Esophagus squamous epithelium (tissue), 5 donors: ENCODE measurements around the gene MTCP1. TPM values are rescaled to one million over a fixed set of nuclear protein-coding genes. Genes with fewer than 3 reads are reported as not detected.

Experiments used
- DNase-seq: peaks from one replicate; lab custom pipeline; 2025; lab: John Stamatoyannopoulos, UW
- H3K27ac ChIP-seq, 4 donors: fragments of 200-600 bp; sonication (generic); one replicate each; pipeline ENCODE4 v1.5.1; 2016 to 2019; ENCODE audit warnings: mild to moderate bottlenecking in 1 of 4
- H3K27me3 ChIP-seq, 4 donors: fragments of 200-600 bp; sonication (generic); 1 replicate in 3 of 4; 2 replicates in 1 of 4; pipeline versions ENCODE4 v1.5.1 to v1.6.0; 2017 to 2021; ENCODE audit warnings: antibody characterized with exemption in 1 of 4
- H3K36me3 ChIP-seq, 3 donors: fragments of 200-600 bp; sonication (generic); one replicate each; pipeline ENCODE4 v1.5.1; 2016 to 2019
- H3K4me1 ChIP-seq, 3 donors: fragments of 200-600 bp; sonication (generic); one replicate each; pipeline ENCODE4 v1.5.1; 2017 to 2019
- H3K4me3 ChIP-seq, 4 donors: fragments of 200-600 bp; sonication (generic); 1 replicate in 3 of 4; 2 replicates in 1 of 4; pipeline ENCODE4 v1.5.1; 2016 to 2019; ENCODE audit warnings: mild to moderate bottlenecking in 2 of 4, moderate library complexity in 1 of 4
- H3K9me3 ChIP-seq, 3 donors: fragments of 200-600 bp; sonication (generic); one replicate each; pipeline ENCODE4 v1.5.1; 2016 to 2019
- CTCF ChIP-seq, 6 experiments: fragments of 450-650 bp in 4 of 6; fragments of 200-600 bp in 2 of 6; sonication (generic) in 2 of 6; IDR thresholded peaks; one replicate each; pipeline ENCODE4 v1.5.1; 2016 to 2019; ENCODE audit warnings: antibody characterized with exemption in 6 of 6, mild to moderate bottlenecking in 4 of 6, moderate library complexity in 4 of 6
- POLR2A ChIP-seq, 4 donors: fragments of 450-650 bp; IDR thresholded peaks; one replicate each; pipeline ENCODE4 v1.6.1; 2017; ENCODE audit warnings: antibody characterized with exemption in 4 of 4, mild to moderate bottlenecking in 4 of 4, moderate library complexity in 3 of 4
- WGBS, 2 donors: methylation state at CpG; one replicate each; pipeline ENCODE4 v1.1.5; 2018; 5-methylcytosine and 5-hydroxymethylcytosine counted together
- intact Hi-C: fragments of 100-400 bp; cut with DNase I; formaldehyde crosslinking; loops from one replicate; pipeline ENCODE4 v1.15.0; 2022
- total RNA-seq, 4 donors: library from RNA; depleted of rRNA; stranded (reverse); fragments of >200 nt; gene quantifications; one replicate each; pipeline ENCODE4 v1.1.0, GENCODE V29; 2016
- donor health status: DM: yes; HTN: yes; CAD: no.

Gene MTCP1
- 1 to 10 TPM in 3 of 4 donors, not detected in 1; 1.8 to 3.1 (median 3.1) TPM for total RNA-seq

DNA sequence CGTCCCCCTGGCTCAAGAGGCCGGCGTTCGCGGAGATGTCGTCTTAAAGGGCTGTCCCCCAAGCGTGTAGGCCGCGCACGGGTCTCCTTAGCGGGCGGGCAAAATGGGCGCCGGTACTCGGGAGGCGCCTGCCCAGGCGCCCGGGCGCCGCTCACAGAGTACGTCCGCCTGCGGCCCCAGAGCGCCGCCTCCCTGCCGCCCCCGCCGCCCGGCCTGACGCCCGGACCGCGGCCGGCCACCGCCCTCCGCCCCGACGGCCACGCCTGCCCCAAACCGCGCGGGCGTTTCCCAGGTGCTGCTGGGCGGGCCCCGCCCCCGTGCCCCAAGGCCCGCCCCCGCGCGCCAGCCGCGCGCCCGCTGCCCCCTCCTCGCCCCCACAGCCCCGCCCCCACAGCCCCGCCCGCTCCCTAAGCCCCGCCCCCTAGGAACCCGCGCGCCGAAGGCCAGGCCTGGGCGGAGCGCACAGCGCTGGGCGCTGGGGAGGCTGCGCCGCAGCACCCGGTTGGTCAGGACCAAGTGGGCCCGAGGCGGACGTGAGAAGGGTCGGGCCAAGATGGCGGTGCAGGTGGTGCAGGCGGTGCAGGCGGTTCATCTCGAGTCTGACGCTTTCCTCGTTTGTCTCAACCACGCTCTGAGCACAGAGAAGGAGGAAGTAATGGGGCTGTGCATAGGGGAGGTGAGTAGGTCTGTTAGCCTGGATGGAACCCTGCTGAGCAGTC lies at the start of gene MTCP1, which contains the start of the genes BRCC3 and CMC4:
MTCP1 (minus strand) TSS at position 162 of the 719 bp plus-strand sequence. CDS start 5,126 bp downstream, outside the sequence.
BRCC3 (plus strand) TSS at position 534 of the 719 bp plus-strand sequence; CDS start at position 554, 20 bp downstream.
CMC4 (minus strand) TSS at position 162 of the 719 bp plus-strand sequence. CDS start 7,113 bp downstream, outside the sequence.
- DNase-seq: peak; percentile 38
- intact Hi-C loops: no loop called here
- H3K4me3 ChIP-seq: peak within 1 kb of the TSS; percentile 54 to 77 (median 68)
- H3K36me3 ChIP-seq: peaks cover 0 to 5% (median 0%) of the 10 kb centered on the region in 3 donors
- no peaks in the 10 kb centered on the region for H3K27me3 ChIP-seq
- H3K27ac ChIP-seq: peak within 1 kb of the TSS; percentile 79 to 94 (median 90)
- H3K4me1 ChIP-seq: peaks cover 0 to 34% (median 8%) of the 10 kb centered on the region in 3 donors
- no peak for TF ChIP-seq CTCF (IDR thresholded peaks at IDR 0.05)
- peak in 2 of 4 donors; percentile 69 to 74 for TF ChIP-seq POLR2A (IDR thresholded peaks at IDR 0.05)
- no peaks in the 10 kb centered on the region for H3K9me3 ChIP-seq
- 0 to 27% methylated on average over 4 to 12 of the region's 81 CpGs for WGBS, 2 donors

- TF ChIP-seq POLR2A (IDR thresholded peaks at IDR 0.05) (no peak), CTCF (IDR thresholded peaks at IDR 0.05) (no peak)
- H3K4me3 ChIP-seq: no peak overlapping the region
Measured at GRCh38 chrX:155115174-155115819, 44.4 kb upstream of the MTCP1 start.

GRCh38 chrX:155113097-155113496 lies 42.2 kb upstream of the MTCP1 start:
- no peak for TF ChIP-seq POLR2A (IDR thresholded peaks at IDR 0.05)
- TF ChIP-seq CTCF (IDR thresholded peaks at IDR 0.05): no peak
- WGBS, 2 donors: 87 to 92% methylated on average over 4 of the region's 4 CpGs
- intact Hi-C loops: no loop called here
- no peaks in the 10 kb centered on the region for H3K4me1 ChIP-seq
- H3K9me3 ChIP-seq: no peaks in the 10 kb centered on the region
- no peak overlapping the region for H3K4me3 ChIP-seq
- H3K27ac ChIP-seq: no peak overlapping the region
- no peak for DNase-seq
- H3K27me3 ChIP-seq: no peaks in the 10 kb centered on the region
- H3K36me3 ChIP-seq: peaks cover 0 to 35% (median 0%) of the 10 kb centered on the region in 3 donors

More at GRCh38 chrX:155115174-155115819, 44.4 kb upstream of the MTCP1 start:
- Histone ChIP-seq H3K27ac (no peak overlapping the region), H3K9me3 (no peaks in the 10 kb centered on the region), H3K4me1 (no peaks in the 10 kb centered on the region), H3K36me3 (peaks cover 0 to 42% (median 0%) of the 10 kb centered on the region in 3 donors), H3K27me3 (no peaks in the 10 kb centered on the region)
- DNase-seq: no peak
- WGBS, 2 donors: 100% methylated on average over 1 of the region's 1 CpG
- intact Hi-C loops: no loop called here

DNA sequence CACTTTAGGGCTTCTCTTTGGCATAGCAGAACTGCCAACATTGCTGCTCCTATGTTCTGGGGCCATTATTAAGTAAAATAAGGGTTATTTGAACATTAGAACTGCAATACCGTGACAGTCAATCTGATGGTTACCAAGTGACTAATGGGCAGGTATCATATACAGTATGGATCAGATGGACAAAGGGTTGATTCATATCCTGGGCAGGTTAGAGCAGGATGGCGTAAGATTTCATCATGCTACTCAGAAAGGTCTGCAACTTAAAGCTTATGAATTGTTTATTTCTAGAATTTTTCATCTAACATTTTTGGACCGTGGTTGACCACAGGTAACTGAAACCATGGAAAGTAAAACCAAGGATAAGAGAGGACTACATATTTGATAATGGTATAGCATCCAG lies 41.2 kb upstream of the MTCP1 start:
- no peak overlapping the region for H3K4me3 ChIP-seq
- no peak for DNase-seq
- WGBS, 2 donors: 44 to 58% methylated on average over 2 to 3 of the region's 3 CpGs
- H3K27ac ChIP-seq: no peak overlapping the region
- peaks cover 0 to 32% (median 0%) of the 10 kb centered on the region in 3 donors for H3K36me3 ChIP-seq
- no peaks in the 10 kb centered on the region for H3K4me1 ChIP-seq
- no peaks in the 10 kb centered on the region for H3K27me3 ChIP-seq
- TF ChIP-seq CTCF (IDR thresholded peaks at IDR 0.05): no peak
- no peak for TF ChIP-seq POLR2A (IDR thresholded peaks at IDR 0.05)
- no peaks in the 10 kb centered on the region for H3K9me3 ChIP-seq
- intact Hi-C loops: no loop called here

DNA sequence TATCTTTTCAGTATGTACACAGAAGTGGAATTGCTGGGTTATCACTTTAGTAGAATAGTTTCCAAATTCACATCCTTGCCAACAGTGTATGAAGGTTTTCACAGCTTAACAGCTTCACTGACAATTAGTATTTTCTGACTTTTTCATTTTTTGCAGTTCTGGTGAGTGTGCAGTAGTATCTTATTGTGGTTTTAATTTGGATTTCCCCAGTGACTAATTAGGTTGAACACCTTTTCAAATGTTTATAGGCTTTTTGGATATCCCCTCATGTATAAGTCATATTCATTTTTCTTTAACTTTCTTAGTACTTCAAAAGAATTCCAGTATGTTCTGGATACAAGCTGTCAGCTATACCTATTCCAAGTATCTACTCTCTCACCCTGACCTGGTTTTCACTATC lies 37.5 kb upstream of the MTCP1 start:
- intact Hi-C loops: no loop called here
- Histone ChIP-seq H3K27ac (no peak overlapping the region), H3K9me3 (no peaks in the 10 kb centered on the region), H3K27me3 (no peaks in the 10 kb centered on the region), H3K4me3 (no peak overlapping the region), H3K4me1 (no peaks in the 10 kb centered on the region), H3K36me3 (peaks cover 0 to 34% (median 0%) of the 10 kb centered on the region in 3 donors)
- no peak for TF ChIP-seq CTCF (IDR thresholded peaks at IDR 0.05)
- TF ChIP-seq POLR2A (IDR thresholded peaks at IDR 0.05): no peak
- DNase-seq: no peak
